AG04450 (cell line): ENCODE results near the gene DSG4. TPM values are rescaled to one million over a fixed set of nuclear protein-coding genes. Genes with fewer than 3 reads are reported as not detected.

Experiments
- CTCF ChIA-PET: fragments of 300-600, 350-600 bp; formaldehyde crosslinking; extraction: SDS; loops from one replicate; lab custom pipeline; 2022; ENCODE audit warnings: antibody characterized with exemption, inconsistent platforms; lab: Charles Lee
- POLR2A ChIA-PET: fragments of 350-600 bp; formaldehyde crosslinking; extraction: SDS; loops from one replicate; lab custom pipeline; 2021; ENCODE audit warnings: antibody characterized with exemption, inconsistent platforms; lab: Yijun Ruan, JAX
- DNase-seq: peaks from one replicate; pipeline ENCODE4 v3.0.0-alpha.2; 2011; ENCODE audit warnings: low read depth, low spot score
- H3K27ac ChIP-seq: one replicate; pipeline ENCODE4 v1.5.1; 2012; ENCODE audit warnings: low read depth, low read length, control low read depth
- H3K27me3 ChIP-seq: one replicate; pipeline ENCODE4 v1.6.0; 2012; ENCODE audit warnings: low read length; ENCODE audit not compliant: control insufficient read depth, insufficient read depth
- H3K4me3 ChIP-seq: 2 replicates; pipeline ENCODE4 v1.5.1; 2011; ENCODE audit warnings: mild to moderate bottlenecking, low read depth, low read length, control low read depth
- H3K9me3 ChIP-seq: 2 replicates; pipeline ENCODE4 v1.5.1; 2012; ENCODE audit warnings: low read length; ENCODE audit not compliant: control insufficient read depth, insufficient read depth
- polyA plus RNA-seq: library from polyadenylated mRNA; depleted of rRNA; stranded (reverse); fragments of >200 nt; gene quantifications from 2 replicates; pipeline ENCODE4 v1.2.3, GENCODE V29; 2011
- TF ChIP-seq, protein P1 (sequence below): IDR thresholded peaks from 2 replicates; pipeline ENCODE4 v1.5.1; 2011; ENCODE audit warnings: low read depth, low read length, control low read depth, inconsistent platforms

Gene DSG4
- polyA plus RNA-seq, 1 experiment, result not detected

GRCh38 chr18:31356025-31356424 is 20.6 kb upstream of the DSG4 start:
- Histone ChIP-seq H3K27ac (no peak overlapping the region), H3K4me3 (no peak overlapping the region), H3K27me3 (no peaks in the 10 kb centered on the region), H3K9me3 (peaks cover 13% of the 10 kb centered on the region)
- POLR2A ChIA-PET, result no interaction called here
- CTCF ChIA-PET, result no interaction called here
- no peak for DNase-seq
- TF ChIP-seq, protein P1, sequence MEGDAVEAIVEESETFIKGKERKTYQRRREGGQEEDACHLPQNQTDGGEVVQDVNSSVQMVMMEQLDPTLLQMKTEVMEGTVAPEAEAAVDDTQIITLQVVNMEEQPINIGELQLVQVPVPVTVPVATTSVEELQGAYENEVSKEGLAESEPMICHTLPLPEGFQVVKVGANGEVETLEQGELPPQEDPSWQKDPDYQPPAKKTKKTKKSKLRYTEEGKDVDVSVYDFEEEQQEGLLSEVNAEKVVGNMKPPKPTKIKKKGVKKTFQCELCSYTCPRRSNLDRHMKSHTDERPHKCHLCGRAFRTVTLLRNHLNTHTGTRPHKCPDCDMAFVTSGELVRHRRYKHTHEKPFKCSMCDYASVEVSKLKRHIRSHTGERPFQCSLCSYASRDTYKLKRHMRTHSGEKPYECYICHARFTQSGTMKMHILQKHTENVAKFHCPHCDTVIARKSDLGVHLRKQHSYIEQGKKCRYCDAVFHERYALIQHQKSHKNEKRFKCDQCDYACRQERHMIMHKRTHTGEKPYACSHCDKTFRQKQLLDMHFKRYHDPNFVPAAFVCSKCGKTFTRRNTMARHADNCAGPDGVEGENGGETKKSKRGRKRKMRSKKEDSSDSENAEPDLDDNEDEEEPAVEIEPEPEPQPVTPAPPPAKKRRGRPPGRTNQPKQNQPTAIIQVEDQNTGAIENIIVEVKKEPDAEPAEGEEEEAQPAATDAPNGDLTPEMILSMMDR, result no peak

- TF ChIP-seq, protein P1, result no peak
- Histone ChIP-seq H3K27me3 (no peaks in the 10 kb centered on the region), H3K4me3 (no peak overlapping the region), H3K27ac (no peak overlapping the region), H3K9me3 (peaks cover 13% of the 10 kb centered on the region)
- CTCF ChIA-PET, result no interaction called here
- POLR2A ChIA-PET, result no interaction called here
- DNase-seq, result no peak
Observed at GRCh38 chr18:31364190-31364589, 12.4 kb upstream of the DSG4 start.

DNA sequence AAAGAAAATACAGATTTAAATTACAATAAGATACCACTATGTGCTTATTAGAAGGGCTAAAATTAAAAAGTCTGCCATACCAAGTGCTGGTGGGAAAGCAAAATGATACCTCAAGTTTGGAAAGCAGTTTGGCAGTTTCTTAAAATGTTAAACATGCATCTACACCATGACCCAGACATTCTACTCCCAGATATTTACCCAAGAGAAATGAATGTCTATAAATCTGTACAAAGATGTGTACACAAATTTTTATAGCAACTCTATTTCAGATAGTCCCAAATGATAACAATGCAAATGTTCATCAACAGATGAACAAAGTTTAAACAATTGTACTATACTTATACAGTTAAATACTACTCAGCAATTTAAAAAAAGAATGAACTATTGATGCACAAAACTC is 7.1 kb upstream of the DSG4 start:
- H3K4me3 ChIP-seq, result no peak overlapping the region
- ChIA-PET POLR2A (no interaction called here), CTCF (no interaction called here)
- H3K27me3 ChIP-seq, result no peaks in the 10 kb centered on the region
- 0 out of 2 replicates have a peak, but pooled peaks cover 4% of the 10 kb centered on the region for H3K9me3 ChIP-seq
- no peak for DNase-seq
- no peak overlapping the region for H3K27ac ChIP-seq
- TF ChIP-seq, protein P1, result no peak

DNA sequence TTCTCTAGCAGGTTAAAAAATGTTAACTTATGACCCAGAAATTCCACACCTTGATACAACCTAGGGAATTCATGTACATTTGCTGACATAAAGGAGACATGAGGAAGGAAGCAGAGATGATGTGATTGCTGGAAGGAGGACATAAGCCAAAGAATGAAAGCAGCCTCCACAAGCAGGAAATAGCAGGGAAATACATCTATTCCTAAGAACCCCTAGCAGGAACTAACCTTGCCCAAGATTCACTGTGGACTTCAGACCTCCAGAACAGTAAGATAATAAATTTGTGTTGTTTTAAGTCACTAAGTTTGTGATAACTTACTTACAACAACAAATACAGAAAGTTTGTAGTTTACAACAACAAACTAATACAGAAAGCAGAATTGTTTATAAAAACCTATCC is 4.6 kb upstream of the DSG4 start:
- Histone ChIP-seq H3K27me3 (no peaks in the 10 kb centered on the region), H3K27ac (no peak overlapping the region), H3K9me3 (peaks cover 4% of the 10 kb centered on the region; the same call in 1 of the 2 replicates), H3K4me3 (no peak overlapping the region)
- no peak for DNase-seq
- TF ChIP-seq, protein P1, result no peak
- CTCF ChIA-PET, result no interaction called here
- POLR2A ChIA-PET, result no interaction called here

DNA sequence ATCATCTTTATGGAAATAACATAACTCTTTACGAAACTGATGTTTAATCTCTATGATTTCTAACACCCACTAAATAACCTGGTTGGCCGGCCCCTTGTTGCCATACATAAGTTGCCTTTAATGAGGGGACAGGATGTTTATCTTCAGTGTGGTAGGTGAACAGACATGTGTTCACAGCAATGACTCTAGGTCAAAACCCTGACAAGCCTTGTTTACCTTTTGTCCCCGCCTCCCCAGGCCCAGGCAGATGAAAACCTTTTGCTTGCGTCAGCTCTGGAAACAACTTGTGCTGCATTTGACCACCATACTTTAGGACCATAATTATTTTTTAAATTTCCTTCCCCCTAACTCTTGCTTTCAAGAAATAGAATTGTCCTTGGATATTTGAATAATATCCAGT is 2.9 kb upstream of the DSG4 start:
- Histone ChIP-seq H3K27ac (no peak overlapping the region), H3K27me3 (no peaks in the 10 kb centered on the region), H3K9me3 (peaks cover 4% of the 10 kb centered on the region; the same call in 1 of the 2 replicates), H3K4me3 (no peak overlapping the region)
- POLR2A ChIA-PET, result no interaction called here
- CTCF ChIA-PET, result no interaction called here
- no peak for DNase-seq
- TF ChIP-seq, protein P1, result no peak
